Hematopoietic multipotent progenitor cell treated with erythropoietin and hydrocortisone succinate and interleukin-3 and kit ligand, for 6 days (in vitro differentiated cells): ENCODE data around the gene SYNPO2.

Experiments
- DNase-seq: peaks from one replicate; pipeline ENCODE4 v3.0.0-alpha.2; 2015

SYNPO2 gene

GRCh38 chr4:118879409-118879808 is 9.2 kb upstream of the SYNPO2 start:
- DNase-seq: no peak

DNA sequence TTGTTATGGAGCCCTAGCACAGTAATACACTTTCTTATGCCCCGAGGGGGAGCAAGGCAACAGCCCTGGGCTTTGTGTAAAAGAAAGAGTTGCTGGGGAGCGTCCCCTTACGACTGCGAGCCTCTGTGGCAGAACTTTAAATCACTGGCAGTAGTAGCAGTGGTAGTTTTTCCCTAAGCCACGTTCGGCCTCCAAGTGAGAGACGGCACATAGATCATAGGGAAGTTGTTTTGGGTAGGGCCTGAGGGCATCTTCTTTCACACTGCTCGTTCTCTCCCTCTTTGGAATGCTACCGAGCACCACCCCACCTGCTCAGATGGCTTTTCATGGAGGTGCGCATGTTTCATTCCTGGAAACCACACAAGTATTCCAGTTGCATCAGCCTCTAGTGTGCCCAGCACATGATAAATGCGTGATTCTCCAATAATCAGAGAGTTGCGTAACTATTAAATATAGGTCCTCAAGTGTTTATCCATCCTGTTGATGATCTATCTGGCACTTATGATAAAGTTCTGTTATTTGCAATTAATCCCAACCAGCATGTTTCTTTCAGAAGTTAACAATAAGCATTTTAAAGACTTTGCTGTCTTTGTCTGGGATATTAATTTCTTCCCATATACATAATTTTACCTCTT is 7.0 kb upstream of the SYNPO2 start:
- no peak for DNase-seq

DNA sequence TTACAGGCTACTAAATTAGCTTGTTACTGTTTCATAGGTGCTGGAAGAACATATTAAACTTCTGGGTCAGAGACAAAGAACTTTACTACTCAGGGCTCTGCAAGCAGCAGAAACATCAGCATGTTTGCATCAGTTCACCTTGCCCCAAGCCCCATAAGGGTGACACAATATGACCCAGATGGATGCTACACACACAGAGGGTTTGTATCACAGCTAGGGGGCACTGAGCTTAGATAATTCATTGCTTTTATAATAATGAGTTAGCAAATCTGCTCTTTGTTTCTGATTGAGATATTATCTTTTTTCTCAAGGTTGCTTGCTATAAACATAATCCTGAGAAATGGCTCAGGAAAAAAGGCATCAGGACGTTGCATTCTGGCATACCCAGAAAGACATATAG is 4.8 kb upstream of the SYNPO2 start:
- DNase-seq: peak; percentile 25

DNA sequence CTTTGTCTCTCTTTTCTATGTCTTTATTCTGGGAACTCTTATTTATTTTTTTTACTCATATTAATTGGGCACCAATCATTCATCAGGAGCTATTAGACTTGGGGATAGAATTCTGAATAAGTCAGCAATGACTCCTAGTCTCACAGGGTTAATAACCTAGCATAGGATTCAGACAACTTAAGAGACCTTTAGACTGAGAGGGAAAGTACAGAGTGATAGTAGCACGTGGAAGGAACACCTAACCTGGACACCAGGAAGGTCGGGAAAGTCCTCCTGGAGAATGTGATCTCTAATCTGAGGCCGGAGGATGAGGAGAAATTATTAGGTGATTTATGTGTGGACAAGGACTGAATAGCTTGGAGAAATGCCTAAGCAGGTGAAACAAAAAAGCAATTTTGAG is 3.9 kb upstream of the SYNPO2 start:
- DNase-seq: no peak

- no peak for DNase-seq
Observed at GRCh38 chr4:118889312-118889691, 648 bp downstream of the SYNPO2 start.

GRCh38 chr4:118894034-118894433 is 5.4 kb downstream of the SYNPO2 start:
- no peak for DNase-seq

- no peak for DNase-seq
Observed at GRCh38 chr4:118898221-118898620, 9.6 kb downstream of the SYNPO2 start.

GRCh38 chr4:118898684-118899138 is 10.1 kb downstream of the SYNPO2 start:
- DNase-seq: no peak

DNA sequence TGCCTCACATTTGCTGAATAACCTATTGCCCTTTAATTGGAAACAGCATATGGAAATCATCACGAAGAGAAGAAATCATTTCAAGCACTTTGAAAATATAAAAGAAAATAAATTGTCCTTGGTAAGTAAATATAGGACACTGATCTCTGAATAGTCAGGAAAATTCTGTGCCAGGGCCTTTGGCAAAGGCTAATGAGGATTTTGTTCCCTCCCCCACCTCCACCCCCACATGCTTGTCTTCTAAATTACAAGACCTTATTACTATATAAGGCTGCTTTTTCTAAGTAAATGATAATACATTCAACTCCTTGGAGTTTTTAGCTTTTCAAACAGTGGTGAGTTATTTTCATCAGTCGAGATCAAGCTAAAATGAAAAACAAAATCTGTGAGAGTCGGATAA is 15.8 kb downstream of the SYNPO2 start:
- no peak for DNase-seq

DNA sequence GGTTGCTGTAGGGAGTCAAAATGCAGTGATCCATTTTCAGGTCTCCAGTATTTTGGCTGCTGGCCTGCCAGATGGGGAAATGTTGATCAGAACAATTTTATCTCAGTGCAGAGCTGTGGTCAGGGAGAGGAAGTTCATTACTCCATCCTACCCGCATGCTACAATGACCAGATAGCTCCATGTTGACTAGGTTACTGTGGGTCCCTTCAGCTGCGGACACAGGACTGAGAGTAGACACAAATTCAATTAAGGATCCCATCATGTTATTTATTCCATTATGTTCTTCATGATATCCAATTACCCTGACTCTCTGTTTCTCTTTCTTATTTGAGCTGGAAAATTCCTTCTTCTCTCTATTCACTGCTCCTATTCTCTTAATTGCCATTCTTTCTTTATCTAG is 16.3 kb downstream of the SYNPO2 start:
- DNase-seq: peak; percentile 63

GRCh38 chr4:118905566-118905965 is 16.9 kb downstream of the SYNPO2 start:
- peak; percentile 5 for DNase-seq

- no peak for DNase-seq
Observed at GRCh38 chr4:118909173-118909956, 20.7 kb downstream of the SYNPO2 start.

DNA sequence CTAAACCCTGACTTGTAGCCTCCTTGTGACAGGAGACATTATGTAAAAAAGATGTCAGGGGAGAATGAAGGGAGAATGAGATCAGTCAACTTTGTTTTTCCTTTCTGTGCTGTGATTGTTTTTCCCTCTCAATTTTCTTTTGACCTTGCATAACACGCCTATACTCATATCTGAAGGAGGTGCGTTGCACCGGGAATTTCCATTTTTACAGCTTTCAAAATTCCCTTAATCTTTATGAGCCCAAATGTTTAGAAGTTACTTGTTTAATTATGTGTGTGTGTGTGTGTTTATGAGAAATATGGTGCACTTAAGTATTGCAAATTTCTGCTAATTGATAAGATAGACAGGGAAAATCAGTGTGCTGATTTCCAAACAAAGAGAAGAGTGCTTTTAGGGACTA is 21.6 kb downstream of the SYNPO2 start:
- no peak for DNase-seq

- DNase-seq: no peak
Observed at GRCh38 chr4:118911238-118911703, 22.6 kb downstream of the SYNPO2 start.

DNA sequence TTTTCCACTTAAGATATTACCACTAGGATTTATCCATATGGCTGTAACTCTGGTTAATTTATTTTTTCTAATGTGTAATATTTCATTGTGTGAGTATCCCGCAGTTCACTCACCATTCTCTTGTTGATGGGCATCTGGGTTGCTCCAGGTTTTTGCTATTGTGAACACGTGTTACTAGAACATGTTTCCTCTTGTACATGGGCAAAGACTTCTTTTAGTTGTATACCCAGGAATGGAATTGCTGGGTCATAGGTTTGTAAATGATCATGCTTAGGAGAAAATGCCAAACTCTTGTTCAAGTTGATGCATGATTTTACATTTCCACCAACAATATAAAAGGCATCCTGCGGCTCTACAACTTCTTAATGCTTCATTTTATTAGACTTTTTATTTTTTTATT is 26.8 kb downstream of the SYNPO2 start:
- DNase-seq: no peak

DNA sequence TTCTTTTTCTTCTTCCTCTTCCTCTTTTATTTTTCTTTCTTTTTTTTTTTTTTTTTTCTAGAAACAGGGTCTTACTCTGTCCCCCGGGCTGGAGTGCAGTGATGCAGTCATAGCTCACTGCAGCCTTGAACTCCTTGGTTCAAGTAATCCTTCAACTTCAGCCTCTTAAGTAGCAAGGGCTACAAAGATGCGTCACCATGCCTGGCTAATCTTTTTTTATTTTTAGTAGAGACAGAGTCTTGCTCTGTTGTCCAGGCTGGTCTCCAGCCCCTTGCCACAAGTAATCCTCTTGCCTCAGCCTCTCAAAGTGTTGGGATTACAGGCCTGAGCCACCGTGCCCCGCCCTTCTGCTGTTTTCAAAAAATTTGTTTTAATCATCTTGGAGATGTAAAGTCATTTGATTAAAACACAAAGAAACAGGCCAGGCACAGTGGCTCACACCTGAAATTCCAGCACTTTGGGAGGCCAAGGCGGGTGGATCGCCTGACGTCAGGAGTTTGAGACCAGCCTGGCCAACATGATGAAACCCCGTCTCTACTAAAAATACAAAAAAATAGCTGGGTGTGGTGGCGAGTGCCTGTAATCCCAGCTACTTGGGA is 28.1 kb downstream of the SYNPO2 start:
- no peak for DNase-seq

DNA sequence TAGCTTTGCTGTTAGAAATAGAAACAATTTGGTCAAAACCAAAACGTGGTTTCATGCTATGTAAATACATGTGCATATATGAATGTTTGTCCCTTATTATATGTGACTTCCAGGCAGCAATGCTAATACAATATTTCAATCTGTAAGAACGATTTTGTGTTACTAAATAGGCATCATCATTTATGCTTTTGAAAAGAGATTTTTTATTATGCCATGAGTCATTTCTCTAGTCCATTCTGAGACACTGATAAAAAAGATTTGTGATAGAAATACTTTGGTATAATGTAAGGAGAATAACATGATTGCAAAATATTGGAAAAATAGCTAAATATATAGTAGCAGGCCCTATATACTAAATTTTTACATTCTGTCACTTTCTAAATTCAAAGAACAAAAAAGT is 28.9 kb downstream of the SYNPO2 start:
- DNase-seq: no peak

DNA sequence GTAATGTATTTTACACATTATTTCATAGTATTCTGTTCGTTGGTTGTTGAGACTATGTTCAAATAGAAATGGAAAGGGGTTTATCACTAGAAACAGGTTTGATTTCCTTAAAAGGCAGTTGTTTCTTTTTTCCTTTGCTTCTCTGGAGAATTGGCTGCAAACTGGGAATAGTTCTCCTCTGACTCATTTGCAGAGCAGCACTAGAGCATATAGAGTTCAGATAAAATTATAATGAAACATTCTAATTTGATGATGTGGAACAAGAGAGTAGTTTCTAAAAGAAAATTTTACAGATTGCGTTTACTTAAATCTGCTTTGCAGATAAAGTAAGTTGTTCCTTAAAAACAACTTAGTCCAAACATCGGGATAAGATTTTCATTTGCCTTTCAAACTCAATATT is 29.7 kb downstream of the SYNPO2 start:
- no peak for DNase-seq

DNA sequence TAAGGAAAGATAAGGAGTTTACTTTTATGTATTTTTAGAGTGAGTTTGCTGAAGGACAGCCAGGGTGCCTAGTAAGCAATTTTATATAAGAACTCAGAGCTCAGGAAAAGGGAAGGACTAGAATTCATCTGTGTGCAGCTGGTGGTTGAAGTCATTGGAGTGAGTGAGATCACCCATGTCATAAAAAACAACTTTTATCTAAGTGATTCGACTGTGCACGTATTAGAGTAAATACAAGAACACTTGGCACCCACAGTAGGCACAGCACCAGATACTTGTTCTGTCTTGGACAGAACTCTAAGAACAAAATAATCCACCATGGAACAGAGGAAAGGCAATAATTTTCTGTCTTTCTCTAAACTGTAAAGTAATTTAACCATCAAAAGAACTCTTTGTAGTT is 31.6 kb downstream of the SYNPO2 start:
- DNase-seq: no peak

- no peak for DNase-seq
Observed at GRCh38 chr4:118921786-118922185, 33.1 kb downstream of the SYNPO2 start.

GRCh38 chr4:118923891-118924290 is 35.2 kb downstream of the SYNPO2 start:
- DNase-seq: no peak

- DNase-seq: no peak
Observed at GRCh38 chr4:118927974-118928373, 39.3 kb downstream of the SYNPO2 start.

GRCh38 chr4:118930255-118930654 is 41.6 kb downstream of the SYNPO2 start:
- no peak for DNase-seq

DNA sequence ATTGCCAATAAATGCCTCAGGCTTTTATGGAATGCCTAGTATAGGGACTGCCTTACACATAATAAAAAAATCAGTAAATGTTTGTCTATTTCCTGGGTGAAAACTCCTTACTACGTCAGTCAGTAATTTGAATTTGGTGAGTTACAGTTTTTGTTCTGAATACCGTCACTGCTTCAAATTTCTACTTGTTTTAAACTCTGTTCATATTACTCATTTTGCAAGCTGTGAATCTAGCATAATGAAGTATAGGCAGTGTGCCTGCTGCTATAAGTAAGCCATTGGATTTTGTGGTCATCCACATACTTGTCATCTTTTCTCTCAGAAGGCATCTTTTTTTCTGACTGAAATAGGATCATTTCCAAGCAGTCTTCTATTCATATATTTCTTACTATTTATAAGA is 43.1 kb downstream of the SYNPO2 start:
- DNase-seq: no peak
